ENCODE results near the gene ELAC1.
"Not testable (repeated sequence)": the region's sequence is repeated elsewhere in the genome, so short reads cannot be mapped to it uniquely, and the experiment has no call there.

DNA sequence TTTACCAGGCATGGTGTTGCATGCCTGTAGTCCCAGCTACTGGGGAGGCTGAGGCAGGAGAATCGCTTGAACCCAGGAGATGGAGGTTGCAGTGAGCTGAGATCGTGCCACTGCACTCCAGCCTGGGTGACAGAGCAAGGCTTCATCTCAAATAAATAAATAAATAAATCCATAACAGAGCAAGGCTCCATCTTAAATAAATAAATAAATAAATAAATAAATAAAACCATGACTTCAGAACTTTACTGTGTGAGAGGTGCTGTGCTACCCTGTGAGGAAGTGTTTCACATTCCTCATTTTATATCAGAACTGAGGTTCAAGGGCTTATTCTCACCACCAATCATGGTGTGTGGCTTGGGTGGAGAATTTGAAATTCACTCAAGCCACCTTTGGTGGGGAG is 21.9 kb upstream of the ELAC1 start:
- TF ChIP-seq, protein P1, sequence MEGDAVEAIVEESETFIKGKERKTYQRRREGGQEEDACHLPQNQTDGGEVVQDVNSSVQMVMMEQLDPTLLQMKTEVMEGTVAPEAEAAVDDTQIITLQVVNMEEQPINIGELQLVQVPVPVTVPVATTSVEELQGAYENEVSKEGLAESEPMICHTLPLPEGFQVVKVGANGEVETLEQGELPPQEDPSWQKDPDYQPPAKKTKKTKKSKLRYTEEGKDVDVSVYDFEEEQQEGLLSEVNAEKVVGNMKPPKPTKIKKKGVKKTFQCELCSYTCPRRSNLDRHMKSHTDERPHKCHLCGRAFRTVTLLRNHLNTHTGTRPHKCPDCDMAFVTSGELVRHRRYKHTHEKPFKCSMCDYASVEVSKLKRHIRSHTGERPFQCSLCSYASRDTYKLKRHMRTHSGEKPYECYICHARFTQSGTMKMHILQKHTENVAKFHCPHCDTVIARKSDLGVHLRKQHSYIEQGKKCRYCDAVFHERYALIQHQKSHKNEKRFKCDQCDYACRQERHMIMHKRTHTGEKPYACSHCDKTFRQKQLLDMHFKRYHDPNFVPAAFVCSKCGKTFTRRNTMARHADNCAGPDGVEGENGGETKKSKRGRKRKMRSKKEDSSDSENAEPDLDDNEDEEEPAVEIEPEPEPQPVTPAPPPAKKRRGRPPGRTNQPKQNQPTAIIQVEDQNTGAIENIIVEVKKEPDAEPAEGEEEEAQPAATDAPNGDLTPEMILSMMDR (IDR thresholded peaks at IDR 0.05): not testable (repeated sequence)
- TF ChIP-seq EP300, POLR2A (IDR thresholded peaks at IDR 0.05): not testable (repeated sequence)

Measured in suprapubic skin (tissue), 3 donors.